ENCODE results near the gene MXD1. TPM values are rescaled to one million over a fixed set of nuclear protein-coding genes. Genes with fewer than 3 reads are reported as not detected.

The MXD1 gene
- total and polyA plus RNA-seq, 12 donors: 1.7 to 12.1 (median 7.1) TPM

DNA sequence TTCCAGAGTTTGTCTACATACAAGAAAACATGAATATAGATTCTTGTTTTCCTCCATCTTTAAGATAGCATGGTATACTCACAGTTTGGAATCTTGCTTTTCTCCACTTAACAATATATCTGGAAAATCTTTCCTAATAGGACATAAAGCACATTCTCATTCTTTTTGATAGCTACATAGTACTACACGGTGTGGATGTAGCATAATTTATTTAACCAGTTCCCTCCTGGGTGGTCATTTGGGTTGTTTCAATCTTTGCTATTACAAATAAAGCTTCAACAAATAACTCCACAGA, 19.7 kb downstream of the MXD1 start:
- intact Hi-C loops (cut with DNase I): loop anchor here in 1 of 2 donors (10.0 kb wide), 1 partner anchor 110 kb away; no protein-coding TSS in a partner anchor
- no peak for TF ChIP-seq POLR2A (IDR thresholded peaks at IDR 0.05)
- TF ChIP-seq, protein P1, sequence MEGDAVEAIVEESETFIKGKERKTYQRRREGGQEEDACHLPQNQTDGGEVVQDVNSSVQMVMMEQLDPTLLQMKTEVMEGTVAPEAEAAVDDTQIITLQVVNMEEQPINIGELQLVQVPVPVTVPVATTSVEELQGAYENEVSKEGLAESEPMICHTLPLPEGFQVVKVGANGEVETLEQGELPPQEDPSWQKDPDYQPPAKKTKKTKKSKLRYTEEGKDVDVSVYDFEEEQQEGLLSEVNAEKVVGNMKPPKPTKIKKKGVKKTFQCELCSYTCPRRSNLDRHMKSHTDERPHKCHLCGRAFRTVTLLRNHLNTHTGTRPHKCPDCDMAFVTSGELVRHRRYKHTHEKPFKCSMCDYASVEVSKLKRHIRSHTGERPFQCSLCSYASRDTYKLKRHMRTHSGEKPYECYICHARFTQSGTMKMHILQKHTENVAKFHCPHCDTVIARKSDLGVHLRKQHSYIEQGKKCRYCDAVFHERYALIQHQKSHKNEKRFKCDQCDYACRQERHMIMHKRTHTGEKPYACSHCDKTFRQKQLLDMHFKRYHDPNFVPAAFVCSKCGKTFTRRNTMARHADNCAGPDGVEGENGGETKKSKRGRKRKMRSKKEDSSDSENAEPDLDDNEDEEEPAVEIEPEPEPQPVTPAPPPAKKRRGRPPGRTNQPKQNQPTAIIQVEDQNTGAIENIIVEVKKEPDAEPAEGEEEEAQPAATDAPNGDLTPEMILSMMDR (IDR thresholded peaks at IDR 0.05): no peak
- WGBS, 4 donors: 53 to 62% (median 56%) methylated on average over 1 of the region's 1 CpG
- no peak for DNase-seq
- Histone ChIP-seq H3K4me3 (no peak overlapping the region), H3K27me3 (no peaks in the 10 kb centered on the region), H3K9me3 (replicated peaks in 1 of 3) (no peaks in the 10 kb centered on the region), H3K27ac (peak overlapping the region in 1 of 5 donors; percentile 71), H3K4me1 (replicated peaks in 1 of 2) (peaks cover 8 to 14% of the 10 kb centered on the region in 2 donors), H3K36me3 (replicated peaks in 1 of 2) (peaks cover 0 to 38% of the 10 kb centered on the region in 2 donors)

DNA sequence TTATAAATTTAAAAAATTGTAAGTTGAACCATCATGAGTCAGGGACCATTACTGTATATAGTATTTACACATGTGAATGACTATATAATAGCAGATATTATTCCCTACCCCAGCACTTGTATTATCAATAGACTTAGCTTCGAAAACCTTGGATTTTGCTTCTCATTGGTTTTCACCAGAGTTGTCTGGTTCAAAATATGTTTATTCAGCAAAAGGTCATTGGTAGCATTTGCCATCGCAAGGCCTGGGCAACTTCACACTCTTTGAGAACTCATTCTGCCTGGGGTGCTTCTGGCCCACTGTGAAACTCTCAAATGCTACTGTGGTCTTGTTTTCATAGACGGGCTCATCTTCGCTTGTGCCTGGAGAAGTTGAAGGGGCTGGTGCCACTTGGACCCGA, 20.1 kb downstream of the MXD1 start:
- Histone ChIP-seq H3K4me1 (replicated peaks in 1 of 2) (peaks cover 8 to 14% of the 10 kb centered on the region in 2 donors), H3K36me3 (replicated peaks in 1 of 2) (peaks cover 0 to 42% of the 10 kb centered on the region in 2 donors), H3K4me3 (no peak overlapping the region), H3K27ac (no peak overlapping the region), H3K27me3 (no peaks in the 10 kb centered on the region), H3K9me3 (replicated peaks in 1 of 3) (no peaks in the 10 kb centered on the region)
- intact Hi-C loops (cut with DNase I): loop anchor here in 1 of 2 donors (10.0 kb wide), 1 partner anchor 110 kb away; no protein-coding TSS in a partner anchor
- no peak for TF ChIP-seq POLR2A (IDR thresholded peaks at IDR 0.05)
- TF ChIP-seq, protein P1 (IDR thresholded peaks at IDR 0.05): no peak
- WGBS, 4 donors: 94 to 97% (median 96%) methylated on average over 5 of the region's 5 CpGs
- no peak for DNase-seq

DNA sequence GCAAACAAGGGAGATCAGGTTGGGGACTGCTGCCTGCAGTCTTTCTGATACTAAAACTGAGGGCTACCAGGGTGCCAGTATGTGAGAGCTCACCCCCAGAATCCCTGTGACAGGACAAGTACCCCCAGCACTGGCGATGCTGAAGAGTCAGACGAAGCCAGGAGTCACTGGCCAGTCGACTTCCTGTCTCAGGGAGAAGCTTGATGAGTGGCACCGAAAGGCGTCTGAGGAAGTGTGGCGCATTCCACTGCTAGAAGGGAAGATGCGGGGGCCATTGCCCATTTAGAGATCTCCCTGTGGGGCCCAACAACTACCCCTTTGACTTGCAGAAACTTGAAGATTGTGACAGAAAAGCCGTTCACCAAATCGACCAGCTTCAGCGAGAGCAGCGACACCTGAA, 22.0 kb downstream of the MXD1 start:
- no peak overlapping the region for H3K4me3 ChIP-seq
- peaks cover 8 to 14% of the 10 kb centered on the region in 2 donors for H3K4me1 ChIP-seq (replicated peaks in 1 of 2)
- peaks cover 0 to 46% of the 10 kb centered on the region in 2 donors for H3K36me3 ChIP-seq (replicated peaks in 1 of 2)
- intact Hi-C loops (cut with DNase I): loop anchor here in 1 of 2 donors (10.0 kb wide), 1 partner anchor 108 kb away; no protein-coding TSS in a partner anchor
- DNase-seq: no peak
- TF ChIP-seq POLR2A (IDR thresholded peaks at IDR 0.05): no peak
- TF ChIP-seq, protein P1 (IDR thresholded peaks at IDR 0.05): no peak
- H3K27me3 ChIP-seq: no peaks in the 10 kb centered on the region
- 74 to 91% (median 82%) methylated on average over 10 to 11 of the region's 11 CpGs for WGBS, 4 donors
- no peaks in the 10 kb centered on the region for H3K9me3 ChIP-seq (replicated peaks in 1 of 3)
- no peak overlapping the region for H3K27ac ChIP-seq

DNA sequence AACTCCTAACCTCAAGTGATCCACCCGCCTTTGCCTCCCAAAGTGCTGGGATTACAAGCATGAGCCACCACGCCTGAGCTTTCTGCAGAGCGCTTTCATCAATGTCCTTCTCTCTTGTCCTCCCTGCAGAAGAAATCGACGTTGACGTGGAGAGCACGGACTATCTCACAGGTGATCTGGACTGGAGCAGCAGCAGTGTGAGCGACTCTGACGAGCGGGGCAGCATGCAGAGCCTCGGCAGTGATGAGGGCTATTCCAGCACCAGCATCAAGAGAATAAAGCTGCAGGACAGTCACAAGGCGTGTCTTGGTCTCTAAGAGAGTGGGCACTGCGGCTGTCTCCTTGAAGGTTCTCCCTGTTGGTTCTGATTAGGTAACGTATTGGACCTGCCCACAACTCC, 23.1 kb downstream of the MXD1 start:
- intact Hi-C loops (cut with DNase I): loop anchor here in 1 of 2 donors (10.0 kb wide), 1 partner anchor 107 kb away; no protein-coding TSS in a partner anchor
- WGBS, 4 donors: 92 to 95% (median 94%) methylated on average over 11 to 14 of the region's 14 CpGs
- H3K27ac ChIP-seq: no peak overlapping the region
- TF ChIP-seq POLR2A (IDR thresholded peaks at IDR 0.05): no peak
- TF ChIP-seq, protein P1 (IDR thresholded peaks at IDR 0.05): no peak
- DNase-seq: no peak
- peaks cover 8 to 14% of the 10 kb centered on the region in 2 donors for H3K4me1 ChIP-seq (replicated peaks in 1 of 2)
- H3K4me3 ChIP-seq: no peak overlapping the region
- H3K27me3 ChIP-seq: no peaks in the 10 kb centered on the region
- H3K36me3 ChIP-seq (replicated peaks in 1 of 2): peaks cover 0 to 46% of the 10 kb centered on the region in 2 donors
- H3K9me3 ChIP-seq (replicated peaks in 1 of 3): no peaks in the 10 kb centered on the region
